Subcutaneous adipose tissue (tissue), 4 donors: ENCODE measurements around the gene AP5B1. TPM values are rescaled to one million over a fixed set of nuclear protein-coding genes. Genes with fewer than 3 reads are reported as not detected.

Source experiments
- total RNA-seq, 4 donors: library from RNA; depleted of rRNA; stranded (reverse); fragments of >200 nt; gene quantifications; one replicate each; pipeline ENCODE4 v1.1.0, GENCODE V29; 2016
- TF ChIP-seq, protein P1 (sequence below): fragments of 450-650 bp; IDR thresholded peaks from one replicate; pipeline ENCODE4 v1.5.1; 2016; ENCODE audit warnings: low read depth, mild to moderate bottlenecking, control low read depth, antibody characterized with exemption, moderate library complexity

The AP5B1 gene
- total RNA-seq, 4 donors from 2014 or later: 7.0 to 30.0 (median 14.6) TPM

DNA sequence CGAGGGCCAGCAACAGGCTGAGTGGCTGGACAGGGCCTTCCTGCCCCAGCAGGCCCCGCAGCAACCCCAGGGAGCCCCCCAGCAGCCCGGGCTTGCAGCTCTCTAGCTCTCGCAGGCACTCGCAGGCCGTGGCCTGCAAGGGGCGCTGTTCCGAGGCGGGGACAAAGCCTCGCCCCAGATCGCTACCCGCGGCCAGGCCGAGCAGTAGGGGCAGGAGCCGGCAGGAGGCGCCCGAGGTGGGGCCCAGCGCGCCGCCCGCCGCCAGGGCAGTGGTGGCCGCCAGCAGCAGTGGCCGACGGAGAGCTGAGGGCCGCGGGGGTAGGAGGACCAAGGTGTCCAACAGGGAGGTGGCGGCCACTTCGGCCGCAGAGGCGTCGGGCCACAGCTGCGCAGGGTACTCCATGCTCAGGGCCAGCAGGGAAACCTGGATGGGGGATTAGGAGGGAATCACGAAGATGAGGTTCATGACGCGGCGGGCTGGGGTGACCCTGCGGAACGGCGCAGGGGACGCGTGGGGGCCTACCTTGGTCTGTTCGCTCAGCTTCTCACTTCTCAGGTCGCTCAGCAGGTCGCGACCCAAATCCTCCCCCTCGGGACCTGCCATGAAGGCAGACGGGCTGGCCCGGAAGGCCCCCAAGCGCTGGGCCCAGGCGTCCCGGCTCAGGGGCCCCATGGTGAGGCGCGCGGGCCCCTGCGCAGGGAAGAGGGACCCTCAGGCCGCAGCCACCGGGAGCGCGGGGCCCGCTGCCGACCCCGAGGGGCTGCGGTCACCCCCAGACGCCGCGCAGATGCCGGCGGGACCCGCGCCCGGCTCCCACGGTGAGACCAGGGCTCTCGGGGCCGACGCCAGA lies 632 bp downstream of the AP5B1 start:
- TF ChIP-seq, protein P1, sequence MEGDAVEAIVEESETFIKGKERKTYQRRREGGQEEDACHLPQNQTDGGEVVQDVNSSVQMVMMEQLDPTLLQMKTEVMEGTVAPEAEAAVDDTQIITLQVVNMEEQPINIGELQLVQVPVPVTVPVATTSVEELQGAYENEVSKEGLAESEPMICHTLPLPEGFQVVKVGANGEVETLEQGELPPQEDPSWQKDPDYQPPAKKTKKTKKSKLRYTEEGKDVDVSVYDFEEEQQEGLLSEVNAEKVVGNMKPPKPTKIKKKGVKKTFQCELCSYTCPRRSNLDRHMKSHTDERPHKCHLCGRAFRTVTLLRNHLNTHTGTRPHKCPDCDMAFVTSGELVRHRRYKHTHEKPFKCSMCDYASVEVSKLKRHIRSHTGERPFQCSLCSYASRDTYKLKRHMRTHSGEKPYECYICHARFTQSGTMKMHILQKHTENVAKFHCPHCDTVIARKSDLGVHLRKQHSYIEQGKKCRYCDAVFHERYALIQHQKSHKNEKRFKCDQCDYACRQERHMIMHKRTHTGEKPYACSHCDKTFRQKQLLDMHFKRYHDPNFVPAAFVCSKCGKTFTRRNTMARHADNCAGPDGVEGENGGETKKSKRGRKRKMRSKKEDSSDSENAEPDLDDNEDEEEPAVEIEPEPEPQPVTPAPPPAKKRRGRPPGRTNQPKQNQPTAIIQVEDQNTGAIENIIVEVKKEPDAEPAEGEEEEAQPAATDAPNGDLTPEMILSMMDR: no peak

DNA sequence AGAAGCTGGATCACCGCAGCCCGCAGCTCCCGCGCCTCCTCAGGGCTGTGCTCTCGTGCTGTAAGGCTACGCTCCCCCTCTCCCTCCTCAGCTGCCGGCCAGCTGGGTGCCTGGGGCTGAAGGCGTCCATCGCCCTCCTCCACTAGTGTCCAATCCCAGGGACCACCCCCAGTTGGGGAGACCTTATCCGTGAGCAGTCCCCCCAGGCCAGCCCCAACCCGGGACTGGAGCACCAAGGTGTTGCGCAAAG lies 1.2 kb downstream of the AP5B1 start:
- TF ChIP-seq, protein P1: no peak

DNA sequence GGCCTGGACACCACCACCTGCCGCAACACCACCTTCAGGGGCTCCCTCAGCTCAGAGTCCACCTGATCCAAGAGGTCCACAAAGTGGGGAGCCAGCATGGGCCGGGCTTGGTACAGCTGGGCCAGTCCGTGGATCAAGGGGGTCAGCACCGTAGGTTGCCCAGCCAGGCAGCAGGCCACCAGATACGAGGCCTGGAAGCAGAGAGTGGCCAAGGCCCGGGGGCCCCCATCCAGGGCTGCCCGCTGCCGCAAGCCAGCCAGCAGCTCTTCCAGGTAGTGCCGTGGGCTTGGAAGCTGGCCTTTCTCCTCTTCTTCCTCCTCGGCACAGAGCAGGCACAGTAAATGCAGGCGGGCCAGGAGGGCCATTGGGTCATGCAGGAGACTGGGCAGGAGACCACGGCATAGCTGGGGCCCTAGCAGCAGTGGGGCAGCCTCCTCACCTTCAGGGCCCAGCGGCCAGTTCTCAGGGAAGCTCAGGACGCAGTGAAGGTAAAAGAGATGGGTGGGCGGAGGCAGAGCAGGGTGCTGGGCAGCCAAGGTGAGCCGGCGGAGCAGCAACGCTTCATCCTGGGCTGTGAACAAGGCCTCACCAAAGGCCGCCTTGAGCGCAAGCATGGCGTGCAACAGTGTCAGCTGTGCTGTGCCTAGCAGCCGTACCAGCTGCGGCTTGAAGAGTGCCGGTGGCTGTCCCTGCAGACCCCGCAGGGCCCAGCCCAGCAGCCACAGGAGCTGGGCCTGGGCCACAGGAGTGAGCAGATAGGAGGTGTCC lies 1.7 kb downstream of the AP5B1 start:
- TF ChIP-seq, protein P1: no peak

DNA sequence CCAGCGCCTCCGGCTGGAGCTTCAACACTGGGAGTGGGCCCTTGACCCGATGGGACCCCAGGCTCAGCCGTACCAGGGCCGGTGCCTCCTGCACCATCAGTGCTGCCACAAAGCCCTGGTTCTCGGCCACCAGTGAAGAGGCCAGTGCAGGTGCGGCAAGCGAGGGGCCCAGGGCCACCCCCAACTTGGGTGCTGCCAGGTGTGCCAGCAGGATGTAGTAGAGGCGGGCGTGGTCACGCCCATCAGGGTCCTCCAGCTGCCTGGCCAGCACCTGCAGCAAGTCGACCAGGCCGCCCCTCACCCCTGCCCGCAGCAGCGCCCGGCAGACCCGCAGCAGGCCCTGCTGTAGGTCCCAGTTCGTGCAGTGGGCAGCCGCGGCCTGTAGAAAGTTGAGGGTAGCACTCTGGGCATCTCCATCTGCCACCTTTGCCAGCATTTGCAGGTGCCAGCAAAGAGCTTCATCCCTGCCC lies 2.3 kb downstream of the AP5B1 start:
- TF ChIP-seq, protein P1: no peak

DNA sequence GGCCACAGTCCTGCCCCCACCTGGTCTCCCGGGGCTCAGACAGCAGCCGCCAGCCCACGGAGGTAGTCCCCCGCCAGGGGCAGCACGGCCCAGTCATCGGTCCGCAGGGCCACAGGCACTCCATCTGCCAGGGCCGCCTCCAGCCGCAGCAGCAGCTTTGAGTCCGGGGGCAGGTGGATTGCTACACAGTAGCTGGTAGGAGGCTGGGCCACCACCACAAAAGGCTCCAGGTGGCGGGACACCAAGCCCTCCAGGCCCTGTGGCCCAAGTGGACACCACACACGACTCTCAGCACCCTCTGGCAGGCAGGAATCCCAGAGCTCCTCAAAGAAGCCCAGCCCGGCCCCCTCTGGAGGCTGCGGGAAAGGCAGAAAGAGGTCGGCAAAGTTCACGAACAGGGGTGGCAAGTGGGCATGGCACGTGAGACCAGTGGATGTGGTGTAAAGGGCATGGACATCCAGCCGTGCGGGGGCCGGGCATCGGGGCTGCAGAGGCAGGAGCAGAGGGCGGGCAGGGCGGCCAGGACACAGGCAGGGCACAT lies 2.9 kb downstream of the AP5B1 start:
- TF ChIP-seq, protein P1: no peak

DNA sequence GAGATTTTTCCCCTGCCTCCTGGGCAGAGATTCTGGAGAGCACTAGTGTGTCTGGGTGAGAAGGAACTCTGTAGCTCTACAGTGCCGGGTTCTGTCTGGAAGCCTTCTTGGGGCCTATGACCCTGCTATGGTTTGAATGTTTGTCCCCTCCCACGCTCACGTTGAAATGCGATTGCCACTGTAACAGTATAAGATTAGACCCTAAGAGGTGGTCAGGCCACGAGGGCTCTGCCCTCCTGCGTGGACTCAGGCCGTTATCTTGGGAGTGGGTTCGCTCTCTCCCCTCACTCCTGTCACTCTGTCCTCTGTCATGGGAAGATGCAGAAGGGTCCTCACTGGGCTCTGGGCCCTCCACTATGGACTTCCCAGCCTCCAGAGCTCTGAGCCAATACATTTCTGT lies 3.5 kb downstream of the AP5B1 start:
- TF ChIP-seq, protein P1: no peak

DNA sequence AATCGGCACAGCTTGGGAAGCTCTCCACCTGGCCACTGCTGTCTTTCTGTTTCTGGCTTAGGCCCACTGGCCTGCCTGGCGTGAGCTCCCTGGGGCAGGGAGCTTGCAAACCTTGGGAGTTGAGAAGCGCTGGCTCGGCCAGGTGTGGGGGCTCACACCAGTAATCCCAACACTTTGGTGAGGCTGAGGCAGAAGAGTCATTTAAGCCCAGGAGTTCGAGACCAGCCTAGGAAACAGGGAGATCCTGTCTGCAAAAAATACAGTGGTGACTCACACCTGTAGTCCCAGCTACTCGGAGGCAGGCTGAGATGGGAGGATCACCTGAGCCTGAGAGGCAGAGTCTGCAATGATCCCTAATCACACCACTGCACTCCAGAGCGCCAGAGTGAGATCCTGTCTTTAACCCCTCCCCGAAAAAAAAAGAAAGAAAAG lies 4.0 kb downstream of the AP5B1 start:
- TF ChIP-seq, protein P1: no peak
